OCI-LY7 (cell line): ENCODE data around the gene CD74. TPM values are rescaled to one million over a fixed set of nuclear protein-coding genes. Genes with fewer than 3 reads are reported as not detected.

Source experiments
- Bru-seq: library from RNA; stranded (reverse); fragments of 400-500 nt; gene quantifications from one replicate; lab custom pipeline; 2021; lab: Mats Ljungman, UMichigan
- BruChase-seq, 2 experiments: library from RNA; stranded (reverse); fragments of 400-500 nt; gene quantifications; one replicate each; lab custom pipeline; 2021; lab: Mats Ljungman, UMichigan
- BruUV-seq: library from RNA; stranded (reverse); fragments of 400-500 nt; replicated peaks from 2 replicates; lab custom pipeline; 2021; lab: Mats Ljungman, UMichigan
- CTCF ChIA-PET: fragments of 300-600 bp; sonication (Branson Sonifier 250); formaldehyde crosslinking; loops from one replicate; lab custom pipeline; 2022; ENCODE audit warnings: antibody characterized with exemption; ENCODE audit not compliant: unreplicated experiment; lab: Charles Lee
- POLR2A ChIA-PET: fragments of 300-600 bp; sonication (Branson Sonifier 250); formaldehyde crosslinking; loops from one replicate; lab custom pipeline; 2022; ENCODE audit warnings: antibody characterized with exemption; lab: Charles Lee
- DNase-seq: peaks from one replicate; pipeline ENCODE4 v3.0.0-alpha.2; 2015; ENCODE audit warnings: low spot score
- H2AFZ ChIP-seq: fragments of 200-600 bp; sonication (generic), shearing (Covaris generic); 2 replicates; pipeline ENCODE4 v1.6.1; 2014; ENCODE audit warnings: mild to moderate bottlenecking, antibody characterized with exemption, low read length, moderate library complexity
- H3K27ac ChIP-seq: fragments of 200-600 bp; sonication (generic); 2 replicates; pipeline ENCODE4 v1.5.1; 2014; ENCODE audit warnings: mixed run types, low read depth, mild to moderate bottlenecking, moderate library complexity, low read length, inconsistent platforms; ENCODE audit not compliant: poor library complexity, severe bottlenecking
- H3K36me3 ChIP-seq: fragments of 200-600 bp; sonication (generic); 2 replicates; pipeline ENCODE4 v1.6.1; 2014; ENCODE audit warnings: mild to moderate bottlenecking, antibody characterized with exemption, low read length, moderate library complexity, mixed read lengths; ENCODE audit not compliant: insufficient read depth
- H3K4me1 ChIP-seq: fragments of 200-600 bp; sonication (generic); 2 replicates; pipeline ENCODE4 v1.5.1; 2014; ENCODE audit warnings: mild to moderate bottlenecking, low read length; ENCODE audit not compliant: insufficient read depth, poor library complexity, severe bottlenecking
- H3K4me2 ChIP-seq: fragments of 200-600 bp; sonication (generic); 2 replicates; pipeline ENCODE4 v1.6.1; 2014; ENCODE audit warnings: mild to moderate bottlenecking, low read length
- H3K4me3 ChIP-seq: fragments of 200-600 bp; sonication (generic); 2 replicates; pipeline ENCODE4 v1.5.1; 2014; ENCODE audit warnings: mild to moderate bottlenecking, low read depth, low read length; ENCODE audit not compliant: poor library complexity, severe bottlenecking
- H3K79me2 ChIP-seq: fragments of 200-600 bp; sonication (generic); 2 replicates; pipeline ENCODE4 v1.6.1; 2016; ENCODE audit warnings: low read depth, mild to moderate bottlenecking, low read length, moderate library complexity, mixed read lengths; ENCODE audit not compliant: insufficient read depth
- H3K9me2 ChIP-seq: fragments of 200-600 bp; sonication (generic); 2 replicates; pipeline ENCODE4 v1.6.1; 2016; ENCODE audit warnings: mild to moderate bottlenecking, low read length, mixed read lengths; ENCODE audit not compliant: insufficient read depth
- H3K9me3 ChIP-seq: fragments of 200-600 bp; sonication (generic); 2 replicates; pipeline ENCODE4 v1.6.1; 2014; ENCODE audit warnings: mild to moderate bottlenecking, mixed run types, low read length, mixed read lengths
- H4K20me1 ChIP-seq: fragments of 200-600 bp; sonication (generic); 2 replicates; pipeline ENCODE4 v1.6.1; 2014; ENCODE audit warnings: mild to moderate bottlenecking, antibody characterized with exemption, low read length, moderate library complexity, mixed read lengths; ENCODE audit not compliant: insufficient read depth
- EZH2phosphoT487 ChIP-seq: fragments of 200-600 bp; sonication (generic); IDR thresholded peaks from 2 replicates; pipeline ENCODE4 v1.6.1; 2018; ENCODE audit warnings: low read depth, borderline replicate concordance, mild to moderate bottlenecking, mixed run types, antibody characterized with exemption, low read length, moderate library complexity, mixed read lengths
- intact Hi-C: fragments of 100-400 bp; cut with micrococcal nuclease; formaldehyde crosslinking; loops from one replicate; pipeline ENCODE4 v1.10.0; 2022; ENCODE audit not compliant: unreplicated experiment
- long read RNA-seq: library from polyadenylated mRNA; stranded (forward); transcript quantifications from one replicate; pipeline ENCODE4 v2.0.0, GENCODE V29; 2022
- total RNA-seq, 2 experiments: library from RNA; depleted of rRNA in 1 of 2; stranded (reverse); fragments of >200 nt in 1 of 2; shearing (Covaris generic) in 1 of 2; gene quantifications; 2 replicates each; pipeline ENCODE4 v1.2.3, GENCODE V29; 2014 to 2022
- TF ChIP-seq, protein P1 (sequence below): fragments of 200-600 bp; sonication (generic); conservative IDR thresholded peaks from 2 replicates; pipeline ENCODE4 v1.5.1; 2014; ENCODE audit warnings: mild to moderate bottlenecking, antibody characterized with exemption, low read length, moderate library complexity, mixed read lengths

CD74 gene
- total RNA-seq (2014; rRNA removed; shearing (Covaris generic)) (2,446 and 3,686 TPM in 2 replicates), total RNA-seq (2022) (1,759 and 1,769 TPM in 2 replicates), Bru-seq, nascent RNA (percentile 99 among the genes with signal in this experiment), BruChase-seq, experiment 1, labeled RNA remaining after a 6-hour chase (percentile 99 among the genes with signal in this experiment), BruChase-seq, experiment 2, labeled RNA remaining after a 2-hour chase (percentile 98 among the genes with signal in this experiment)
- long read RNA-seq, transcript CD74-201 (9 exons, 981 nt), result minor isoform, 457 of 4,506 reads
- long read RNA-seq, transcript CD74-211 (4 exons, 724 nt), result minor isoform, 11 of 4,506 reads
- long read RNA-seq, transcript CD74-202 (8 exons, 1,449 nt), result major isoform, 3,763 of 4,506 reads
- long read RNA-seq, partial matches to known transcripts, result 186 of 4,506 reads
- long read RNA-seq, other reads (novel, unspliced or antisense), result 81 of 4,506 reads

- Histone ChIP-seq H3K9me2 (no peaks in the 10 kb centered on the region), H3K4me2 (peak within 1 kb of the TSS; percentile 94), H3K4me3 (peak within 1 kb of the TSS; percentile 99), H4K20me1 (peaks cover 22% of the 10 kb centered on the region), H3K27ac (peak within 1 kb of the TSS; percentile 97), H3K4me1 (peaks cover 65% of the 10 kb centered on the region), H3K36me3 (peaks cover 49% of the 10 kb centered on the region), H2AFZ (peak within 1 kb of the TSS; percentile 41; the same call in 1 of the 2 replicates), H3K9me3 (no peaks in the 10 kb centered on the region), H3K79me2 (peaks cover 51% of the 10 kb centered on the region)
- POLR2A ChIA-PET, result interaction anchor here (0.6 to 5.1 kb wide), 14 partner anchors 9 to 784 kb away, joined by 3 to 38 read pairs (median 4); no protein-coding TSS in a partner anchor
- intact Hi-C loops, result loop anchor here (1.0 to 5.0 kb wide), 2 partner anchors 55 to 740 kb away; partner anchors contain the start of gene TCOF1
- CTCF ChIA-PET, result interaction anchor here (1.0 kb wide), 1 partner anchor 13 kb away, joined by 10 read pairs; no protein-coding TSS in a partner anchor
- BruUV-seq, result TSS peak; percentile 72
- TF ChIP-seq, protein P1, sequence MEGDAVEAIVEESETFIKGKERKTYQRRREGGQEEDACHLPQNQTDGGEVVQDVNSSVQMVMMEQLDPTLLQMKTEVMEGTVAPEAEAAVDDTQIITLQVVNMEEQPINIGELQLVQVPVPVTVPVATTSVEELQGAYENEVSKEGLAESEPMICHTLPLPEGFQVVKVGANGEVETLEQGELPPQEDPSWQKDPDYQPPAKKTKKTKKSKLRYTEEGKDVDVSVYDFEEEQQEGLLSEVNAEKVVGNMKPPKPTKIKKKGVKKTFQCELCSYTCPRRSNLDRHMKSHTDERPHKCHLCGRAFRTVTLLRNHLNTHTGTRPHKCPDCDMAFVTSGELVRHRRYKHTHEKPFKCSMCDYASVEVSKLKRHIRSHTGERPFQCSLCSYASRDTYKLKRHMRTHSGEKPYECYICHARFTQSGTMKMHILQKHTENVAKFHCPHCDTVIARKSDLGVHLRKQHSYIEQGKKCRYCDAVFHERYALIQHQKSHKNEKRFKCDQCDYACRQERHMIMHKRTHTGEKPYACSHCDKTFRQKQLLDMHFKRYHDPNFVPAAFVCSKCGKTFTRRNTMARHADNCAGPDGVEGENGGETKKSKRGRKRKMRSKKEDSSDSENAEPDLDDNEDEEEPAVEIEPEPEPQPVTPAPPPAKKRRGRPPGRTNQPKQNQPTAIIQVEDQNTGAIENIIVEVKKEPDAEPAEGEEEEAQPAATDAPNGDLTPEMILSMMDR, result peak; percentile 27; the same call in 1 of the 2 replicates
- no peak for TF ChIP-seq EZH2phosphoT487
- peak; percentile 99 for DNase-seq
Observed at GRCh38 chr5:150412319-150413175, at the start of gene CD74. Gene CD74 (minus strand): TSS chr5:150412910. CDS start chr5:150412749, 161 bp downstream.

GRCh38 chr5:150461231-150461630, 48.5 kb upstream of the CD74 start:
- Histone ChIP-seq H4K20me1 (no peaks in the 10 kb centered on the region), H3K4me3 (peak overlapping the region; percentile 33), H3K79me2 (no peaks in the 10 kb centered on the region), H3K9me2 (no peaks in the 10 kb centered on the region), H3K9me3 (no peaks in the 10 kb centered on the region), H3K27ac (peak overlapping the region; percentile 87), H3K4me1 (peaks cover 80% of the 10 kb centered on the region), H3K36me3 (no peaks in the 10 kb centered on the region), H2AFZ (peak overlapping the region; percentile 49; the same call in 1 of the 2 replicates), H3K4me2 (peak overlapping the region; percentile 66)
- POLR2A ChIA-PET, result interaction anchor here (0.7 to 1.6 kb wide), 11 partner anchors 14 to 239 kb away, joined by 3 to 9 read pairs (median 4); partner anchors contain the start of genes RBM22 and TCOF1
- intact Hi-C loops, result loop anchor here (1.0 kb wide), 1 partner anchor 26 kb away; no protein-coding TSS in a partner anchor
- DNase-seq, result peak; percentile 93
- BruUV-seq, result no TSS peak
- CTCF ChIA-PET, result interaction anchor here (1.0 to 2.4 kb wide), 5 partner anchors 11 to 99 kb away, joined by 3 to 10 read pairs (median 6); no protein-coding TSS in a partner anchor
- no peak for TF ChIP-seq EZH2phosphoT487
- TF ChIP-seq, protein P1, result no peak
